ENCODE measurements around the gene ZNF831.

ZNF831 gene

DNA sequence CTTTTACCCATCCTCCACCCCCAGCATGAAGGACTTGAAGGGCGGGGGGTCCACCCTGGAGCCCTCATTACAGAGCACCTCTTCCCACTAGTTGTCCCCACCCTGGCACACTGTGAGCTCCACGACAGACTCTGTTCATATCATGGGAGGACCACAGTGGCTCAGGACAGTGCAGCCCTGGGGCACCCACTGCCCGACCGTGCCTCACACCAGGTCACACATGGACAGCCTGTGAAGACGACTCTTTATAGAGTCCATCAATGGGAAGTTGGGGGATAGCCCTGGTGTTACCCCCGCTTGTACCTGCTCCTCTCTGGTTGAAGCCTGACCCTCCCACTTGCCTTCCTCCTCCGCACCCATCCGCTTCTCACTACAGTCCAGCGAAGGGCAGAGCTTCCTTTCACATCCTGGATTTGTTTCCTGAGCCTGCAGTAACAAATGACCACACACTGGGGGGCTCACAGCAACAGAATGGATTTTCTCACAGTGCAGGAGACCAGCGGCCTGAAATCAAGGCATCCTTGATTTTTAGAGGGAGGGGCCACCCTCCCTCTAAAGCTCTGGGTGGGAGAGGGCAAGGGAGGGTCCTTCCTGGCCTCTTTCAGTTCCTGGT, 15.5 kb downstream of the ZNF831 start:
- FAIRE-seq: no peak

DNA sequence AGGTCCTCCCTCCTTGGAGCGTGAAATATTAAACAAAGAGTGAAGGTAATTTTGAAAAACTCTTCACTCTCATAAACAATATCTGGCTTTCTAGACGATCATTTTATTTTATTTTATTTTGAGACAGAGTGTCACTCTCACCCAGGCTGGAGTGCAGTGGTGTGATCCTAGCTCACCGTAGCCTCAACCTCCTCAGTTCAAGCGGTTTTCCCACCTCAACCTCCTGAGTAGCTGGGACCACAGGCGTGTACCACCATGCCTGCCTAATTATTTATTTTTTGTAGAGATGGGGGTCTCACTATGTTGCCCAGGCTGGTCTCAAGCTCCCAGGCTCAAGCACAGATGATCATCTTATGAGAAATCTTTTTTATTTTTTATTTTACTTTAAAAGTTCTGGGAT, 16.4 kb downstream of the ZNF831 start:
- DNase-seq (ENCODE audit: low spot score): no peak
- no peak for FAIRE-seq

More for the DNA sequence above, 15.5 kb downstream of the ZNF831 start:
- DNase-seq (ENCODE audit: low spot score): no peak

DNA sequence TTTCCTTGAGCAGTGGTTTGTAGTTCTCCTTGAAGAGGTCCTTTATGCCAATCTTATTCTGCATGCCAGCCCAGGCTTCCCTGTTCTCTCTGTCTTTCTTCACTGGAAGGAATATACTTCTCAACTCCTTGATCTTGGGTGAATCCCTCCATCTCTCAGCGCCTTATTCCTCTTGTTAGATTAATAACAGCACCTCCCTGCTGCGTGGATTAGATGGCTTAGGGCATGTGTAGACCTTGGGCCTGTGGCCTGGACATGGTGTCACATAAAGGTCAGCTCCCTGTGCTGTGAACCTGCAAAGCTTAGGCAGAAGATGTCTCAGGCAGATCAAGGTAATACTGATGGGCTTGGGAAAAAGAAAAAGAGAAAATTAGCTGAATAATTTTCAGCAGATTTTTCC, 18.3 kb downstream of the ZNF831 start:
- no peak for FAIRE-seq

DNA sequence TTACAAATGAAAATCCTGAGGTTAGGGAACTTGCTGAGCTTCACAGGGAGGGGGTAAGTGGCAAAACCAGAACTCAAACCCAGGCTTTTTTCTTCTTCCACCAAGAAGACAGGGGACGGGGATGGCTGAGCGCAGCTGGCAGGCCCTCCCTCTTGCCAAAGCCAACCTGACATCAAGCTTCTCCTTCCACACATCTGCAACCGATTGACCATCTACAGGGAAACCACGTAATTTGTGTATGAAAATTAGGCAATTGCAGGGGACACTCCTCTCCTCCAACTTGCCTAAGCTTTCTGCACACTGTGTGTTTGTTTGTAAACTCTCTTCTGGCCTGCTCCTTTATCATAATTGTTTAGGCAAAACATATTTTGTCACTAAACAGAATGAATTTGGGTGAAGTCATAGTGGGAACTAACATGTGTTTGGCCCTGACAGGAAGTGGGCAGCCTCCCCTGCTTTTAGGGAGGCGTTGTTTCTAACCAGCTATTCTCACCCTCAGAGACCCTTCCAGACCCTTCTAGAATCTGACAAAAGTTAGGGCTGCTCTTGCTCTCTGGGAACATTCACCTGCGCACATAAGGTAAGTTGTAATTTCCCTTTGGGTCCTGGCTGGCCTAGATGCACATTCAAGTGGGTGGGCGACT, 18.9 kb downstream of the ZNF831 start:
- FAIRE-seq (no peak), DNase-seq (ENCODE audit: low spot score) (no peak)

More for the DNA sequence above, 18.3 kb downstream of the ZNF831 start:
- DNase-seq (ENCODE audit: low spot score): no peak

DNA sequence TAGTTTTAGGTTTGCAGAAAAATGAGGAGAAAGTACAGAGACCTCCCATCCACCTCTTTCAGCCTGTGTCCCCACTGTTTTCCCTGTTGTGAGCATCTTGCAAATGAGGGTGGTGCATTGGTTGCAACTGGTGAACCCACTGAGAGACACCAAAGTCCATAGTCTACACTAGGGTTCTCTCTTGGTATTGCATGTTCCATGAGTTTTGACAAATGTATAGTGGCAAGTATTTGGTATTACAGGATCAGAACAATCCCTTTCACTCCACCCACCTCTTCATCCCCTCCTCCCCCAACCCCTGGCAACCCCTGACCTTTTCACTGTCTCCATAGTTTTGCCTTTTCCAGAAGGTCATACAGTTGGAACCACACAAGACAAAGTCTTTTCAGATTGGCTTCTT, 20.1 kb downstream of the ZNF831 start:
- no peak for DNase-seq (ENCODE audit: low spot score)
- FAIRE-seq: no peak

DNA sequence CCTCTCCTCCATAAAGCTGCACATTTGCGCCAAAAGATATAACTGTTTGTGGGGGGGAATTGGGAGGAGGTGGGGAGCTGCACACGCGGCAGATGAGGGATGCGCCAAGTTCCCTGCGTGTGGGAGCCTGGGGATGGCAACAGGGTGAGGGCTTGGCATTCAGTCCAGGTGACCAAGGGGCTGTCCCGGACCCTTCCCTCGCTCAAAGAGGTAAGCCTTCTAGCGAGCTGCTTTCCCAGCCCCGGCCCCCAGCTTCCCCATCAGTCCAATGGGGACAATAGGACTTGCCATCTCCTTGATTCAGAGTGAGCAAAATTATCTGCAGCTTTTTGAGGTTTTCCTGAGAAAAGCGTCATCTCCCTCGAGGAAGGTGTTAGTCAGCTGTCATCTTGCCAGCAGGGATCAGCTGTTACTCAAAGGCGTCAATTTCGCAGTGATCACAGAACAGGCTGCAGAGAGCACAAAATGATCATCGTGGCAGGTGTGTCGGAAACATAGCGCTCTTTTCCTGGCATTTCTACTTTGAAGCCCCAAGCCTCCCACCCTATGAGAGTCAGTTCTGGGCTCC, 21.3 kb downstream of the ZNF831 start:
- peak; percentile 23 for FAIRE-seq
- peak; percentile 43 for DNase-seq (ENCODE audit: low spot score)

DNA sequence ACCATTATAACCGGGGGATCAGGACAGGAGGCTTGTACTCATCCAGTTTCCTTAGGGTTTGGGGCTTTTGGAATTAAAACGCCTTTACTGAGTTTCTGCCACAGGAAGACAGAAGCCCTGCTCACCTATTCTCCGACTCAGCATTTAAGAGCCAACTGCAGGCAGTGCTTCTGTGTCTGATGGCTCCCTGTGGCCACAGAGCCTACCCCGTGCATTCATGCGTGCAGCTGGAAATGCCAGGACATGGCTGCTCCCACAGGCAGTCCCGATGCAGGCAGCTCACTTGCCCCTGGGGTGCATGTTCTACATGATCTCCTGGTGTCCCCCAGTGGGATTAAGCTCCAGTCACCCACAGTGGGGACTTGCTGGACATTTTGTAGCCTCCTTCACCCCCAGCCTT, 22.2 kb downstream of the ZNF831 start:
- no peak for FAIRE-seq
- no peak for DNase-seq (ENCODE audit: low spot score)

DNA sequence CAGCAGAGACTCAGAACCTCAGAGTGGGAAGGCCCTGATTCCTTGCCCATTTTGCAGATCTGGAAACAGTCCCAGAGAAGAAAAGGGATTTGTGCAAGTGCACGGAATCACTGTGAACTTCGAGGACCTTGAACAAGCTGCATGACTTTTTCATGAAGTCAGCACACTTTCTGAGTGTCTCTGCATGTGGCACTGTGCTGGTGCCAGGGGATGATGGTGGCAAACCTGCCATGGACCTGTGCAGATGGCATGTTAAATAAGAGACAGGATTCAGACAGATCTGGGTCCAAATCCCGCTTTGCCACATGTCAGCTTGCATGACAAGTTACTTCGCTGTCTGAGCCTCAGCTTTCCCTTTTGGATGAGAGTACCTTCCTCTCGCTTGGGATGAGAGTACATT, 26.8 kb downstream of the ZNF831 start:
- FAIRE-seq (peak; percentile 66), DNase-seq (ENCODE audit: low spot score) (no peak)

DNA sequence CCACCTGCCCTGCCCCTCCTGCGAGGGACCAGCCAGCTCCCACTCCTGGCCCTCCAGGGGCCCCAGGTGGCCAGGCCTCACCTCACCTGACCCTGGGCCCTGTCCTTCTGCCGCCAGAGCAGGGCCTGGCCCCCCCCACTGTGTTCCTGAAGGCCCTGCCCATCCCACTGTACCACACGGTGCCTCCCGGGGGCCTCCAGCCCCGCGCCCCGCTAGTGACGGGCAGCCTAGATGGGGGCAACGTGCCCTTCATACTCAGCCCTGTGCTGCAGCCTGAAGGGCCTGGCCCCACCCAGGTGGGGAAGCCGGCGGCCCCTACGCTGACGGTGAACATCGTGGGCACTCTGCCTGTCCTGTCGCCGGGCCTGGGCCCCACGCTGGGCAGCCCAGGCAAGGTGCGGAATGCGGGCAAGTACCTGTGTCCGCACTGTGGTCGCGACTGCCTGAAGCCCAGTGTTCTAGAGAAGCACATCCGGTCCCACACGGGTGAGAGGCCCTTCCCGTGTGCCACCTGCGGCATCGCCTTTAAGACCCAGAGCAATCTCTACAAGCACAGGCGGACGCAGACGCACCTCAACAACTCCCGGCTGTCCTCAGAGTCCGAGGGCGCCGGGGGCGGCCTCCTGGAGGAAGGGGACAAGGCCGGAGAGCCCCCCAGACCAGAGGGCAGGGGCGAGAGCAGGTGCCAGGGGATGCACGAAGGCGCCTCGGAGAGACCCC, 27.6 kb downstream of the ZNF831 start:
- DNase-seq (ENCODE audit: low spot score) (no peak), FAIRE-seq (peak; percentile 42)

DNA sequence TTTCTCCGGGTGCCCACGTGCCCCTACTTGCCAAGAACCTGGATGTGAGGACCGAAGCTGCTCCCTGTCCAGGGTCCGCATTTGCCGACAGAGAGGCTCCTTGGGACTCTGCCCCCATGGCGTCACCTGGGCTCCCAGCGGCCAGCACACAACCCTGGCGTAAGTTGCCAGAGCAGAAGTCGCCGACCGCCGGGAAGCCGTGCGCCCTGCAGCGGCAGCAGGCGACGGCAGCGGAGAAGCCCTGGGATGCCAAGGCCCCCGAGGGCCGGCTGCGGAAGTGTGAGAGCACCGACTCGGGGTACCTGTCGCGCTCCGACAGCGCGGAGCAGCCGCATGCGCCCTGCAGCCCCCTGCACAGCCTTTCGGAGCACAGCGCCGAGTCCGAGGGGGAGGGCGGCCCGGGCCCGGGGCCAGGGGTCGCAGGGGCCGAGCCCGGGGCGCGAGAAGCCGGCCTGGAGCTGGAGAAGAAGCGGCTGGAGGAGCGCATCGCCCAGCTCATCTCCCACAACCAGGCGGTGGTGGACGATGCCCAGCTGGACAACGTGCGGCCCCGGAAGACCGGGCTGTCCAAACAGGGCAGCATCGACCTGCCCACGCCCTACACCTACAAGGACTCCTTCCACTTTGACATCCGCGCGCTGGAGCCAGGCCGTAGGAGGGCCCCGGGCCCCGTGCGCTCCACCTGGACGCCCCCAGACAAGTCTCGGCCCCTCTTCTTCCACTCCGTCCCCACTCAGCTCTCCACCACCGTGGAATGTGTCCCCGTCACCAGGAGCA, 28.3 kb downstream of the ZNF831 start:
- FAIRE-seq (peak; percentile 42), DNase-seq (ENCODE audit: low spot score) (peak; percentile 30)

DNA sequence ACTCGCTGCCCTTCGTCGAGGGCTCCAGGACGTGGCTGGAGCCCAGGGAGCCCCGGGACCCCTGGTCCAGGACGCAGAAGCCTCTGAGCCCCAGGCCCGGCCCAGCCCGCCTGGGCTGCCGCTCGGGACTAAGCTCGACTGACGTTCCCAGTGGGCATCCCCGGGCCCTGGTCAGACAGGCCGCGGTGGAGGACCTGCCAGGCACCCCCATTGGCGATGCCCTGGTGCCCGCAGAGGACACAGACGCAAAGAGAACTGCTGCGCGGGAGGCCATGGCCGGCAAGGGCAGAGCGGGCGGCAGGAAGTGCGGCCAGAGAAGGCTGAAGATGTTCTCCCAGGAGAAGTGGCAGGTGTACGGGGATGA, 28.9 kb downstream of the ZNF831 start:
- peak; percentile 23 for FAIRE-seq
- no peak for DNase-seq (ENCODE audit: low spot score)

DNA sequence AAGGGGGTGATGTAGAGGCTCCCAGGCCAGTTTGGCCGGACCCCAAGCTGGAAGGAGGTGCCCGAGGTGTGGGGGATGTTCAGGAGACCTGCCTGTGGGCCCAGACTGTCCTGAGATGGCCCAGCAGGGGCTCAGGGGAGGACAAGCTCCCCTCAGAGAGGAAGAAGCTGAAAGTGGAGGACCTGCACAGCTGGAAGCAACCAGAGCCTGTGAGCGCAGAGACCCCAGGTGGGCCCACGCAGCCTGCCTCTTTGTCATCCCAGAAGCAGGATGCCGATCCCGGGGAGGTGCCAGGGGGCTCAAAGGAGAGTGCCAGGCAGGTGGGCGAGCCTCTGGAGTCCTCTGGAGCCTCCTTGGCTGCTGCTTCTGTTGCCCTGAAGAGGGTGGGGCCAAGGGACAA, 29.7 kb downstream of the ZNF831 start:
- DNase-seq (ENCODE audit: low spot score) (no peak), FAIRE-seq (no peak)

DNA sequence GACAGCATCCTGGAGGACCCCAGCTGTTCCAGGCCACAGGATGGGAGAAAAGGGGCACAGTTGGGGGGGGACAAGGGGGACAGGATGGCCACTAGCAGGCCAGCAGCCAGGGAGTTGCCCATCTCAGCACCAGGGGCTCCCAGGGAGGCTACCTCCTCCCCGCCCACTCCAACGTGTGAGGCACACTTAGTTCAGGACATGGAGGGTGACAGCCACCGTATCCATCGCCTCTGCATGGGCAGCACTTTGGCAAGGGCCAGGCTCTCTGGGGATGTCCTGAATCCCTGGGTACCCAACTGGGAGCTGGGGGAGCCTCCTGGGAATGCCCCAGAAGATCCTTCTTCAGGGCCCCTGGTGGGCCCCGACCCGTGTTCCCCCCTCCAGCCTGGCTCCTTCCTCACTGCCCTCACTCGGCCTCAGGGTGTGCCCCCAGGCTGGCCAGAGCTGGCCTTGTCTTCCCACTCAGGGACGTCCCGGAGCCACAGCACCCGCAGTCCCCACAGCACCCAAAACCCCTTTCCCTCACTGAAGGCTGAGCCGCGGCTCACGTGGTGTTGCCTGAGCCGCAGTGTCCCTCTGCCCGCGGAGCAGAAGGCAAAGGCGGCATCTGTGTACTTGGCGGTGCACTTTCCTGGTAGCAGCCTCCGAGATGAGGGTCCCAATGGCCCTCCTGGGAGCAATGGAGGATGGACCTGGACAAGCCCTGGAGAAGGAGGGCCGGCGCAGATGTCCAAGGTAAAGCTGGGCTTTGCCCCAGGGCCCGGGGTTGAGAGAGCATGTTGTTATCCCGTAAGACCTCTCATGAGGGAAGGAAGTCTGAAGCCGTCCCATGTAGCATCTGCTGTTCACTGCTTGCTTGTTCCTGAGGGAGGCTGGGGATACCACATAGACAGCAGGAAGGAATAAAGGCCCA, 30.7 kb downstream of the ZNF831 start:
- DNase-seq (ENCODE audit: low spot score) (no peak), FAIRE-seq (no peak)

DNA sequence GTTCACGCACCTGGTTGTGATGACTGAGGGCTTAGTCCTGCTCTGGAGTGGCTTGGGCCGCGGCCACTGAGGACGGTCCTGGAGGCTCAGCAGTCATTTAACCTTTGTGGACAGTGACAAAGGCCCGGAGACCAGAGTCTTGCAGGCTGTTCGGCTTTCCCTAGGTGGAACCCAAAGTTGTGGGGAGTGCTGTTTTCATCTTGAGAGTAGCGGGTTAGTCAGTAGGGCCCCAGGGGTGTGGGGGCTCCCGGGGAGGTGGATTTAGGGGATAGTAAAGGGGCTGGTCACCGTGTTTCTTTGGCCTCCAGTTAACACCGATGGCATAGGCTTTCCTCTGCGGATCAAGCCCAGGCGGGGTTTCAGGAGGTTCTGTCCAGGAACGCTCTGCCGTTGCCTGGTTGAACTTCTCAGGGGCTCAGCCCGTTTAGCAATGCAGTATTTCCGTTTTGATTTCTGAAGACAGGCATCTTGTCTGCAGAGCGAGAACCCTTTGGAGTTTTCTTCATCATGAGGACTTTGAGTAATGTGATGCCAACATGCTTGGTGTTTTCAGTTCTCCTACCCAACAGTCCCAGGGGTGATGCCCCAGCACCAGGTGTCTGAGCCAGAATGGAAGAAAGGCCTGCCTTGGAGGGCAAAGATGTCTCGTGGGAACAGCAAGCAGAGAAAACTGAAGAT, 31.8 kb downstream of the ZNF831 start:
- no peak for FAIRE-seq
- no peak for DNase-seq (ENCODE audit: low spot score)

DNA sequence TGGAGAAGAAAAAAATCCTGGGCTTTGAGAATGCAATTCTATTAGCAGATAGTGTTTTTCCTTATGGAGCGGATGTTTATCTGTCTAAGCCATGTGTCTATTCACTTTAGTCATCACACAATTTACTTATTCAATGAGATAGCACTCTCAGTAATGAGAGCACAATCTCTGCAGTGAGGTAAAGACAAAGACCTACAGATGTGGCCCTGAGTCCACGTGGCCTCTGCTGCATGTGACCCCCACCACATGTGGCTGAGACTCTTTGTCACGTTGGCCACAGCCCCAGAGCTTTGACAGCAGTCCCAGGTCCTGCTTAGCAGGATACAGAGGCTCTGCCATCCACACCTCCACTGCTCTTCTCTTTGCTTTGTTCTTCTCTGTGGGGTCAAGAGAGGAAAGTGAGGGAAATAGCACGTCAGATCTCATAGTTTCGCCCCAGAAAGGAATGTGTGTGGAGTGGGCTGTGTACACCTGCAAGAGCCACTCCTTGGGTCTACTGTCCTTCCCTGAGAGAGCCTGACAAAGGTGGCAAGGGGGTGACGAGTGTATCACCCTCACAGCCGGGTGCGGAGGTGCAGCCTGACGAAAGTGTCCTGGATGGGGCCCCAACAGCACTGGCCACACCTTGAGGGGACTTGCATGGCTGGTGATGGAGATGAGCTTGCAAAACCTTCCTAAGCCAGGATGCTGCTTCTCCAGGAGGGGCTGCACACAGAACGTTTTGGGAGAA, 40.7 kb downstream of the ZNF831 start:
- DNase-seq (ENCODE audit: low spot score): no peak
- no peak for FAIRE-seq

DNA sequence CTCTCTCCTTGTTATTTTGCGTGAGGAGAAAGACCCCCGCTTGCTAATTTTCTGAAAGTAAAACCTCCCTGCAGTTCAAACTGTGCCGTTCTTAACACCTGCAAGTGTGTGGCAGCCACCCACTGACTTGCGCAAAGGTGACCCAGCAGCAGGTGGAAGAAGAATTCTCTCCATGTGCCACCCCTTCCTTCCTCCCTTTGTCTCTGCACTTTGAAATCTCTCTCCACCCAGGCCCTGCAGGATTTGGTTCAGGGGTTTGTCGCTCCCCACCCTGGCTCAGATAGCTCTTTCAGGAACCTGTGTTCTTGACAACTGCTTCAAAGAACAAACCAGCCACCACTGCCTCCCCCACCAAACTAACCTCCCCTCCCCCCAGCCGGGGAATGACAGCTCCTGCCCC, 41.4 kb downstream of the ZNF831 start:
- no peak for FAIRE-seq
- DNase-seq (ENCODE audit: low spot score): no peak

DNA sequence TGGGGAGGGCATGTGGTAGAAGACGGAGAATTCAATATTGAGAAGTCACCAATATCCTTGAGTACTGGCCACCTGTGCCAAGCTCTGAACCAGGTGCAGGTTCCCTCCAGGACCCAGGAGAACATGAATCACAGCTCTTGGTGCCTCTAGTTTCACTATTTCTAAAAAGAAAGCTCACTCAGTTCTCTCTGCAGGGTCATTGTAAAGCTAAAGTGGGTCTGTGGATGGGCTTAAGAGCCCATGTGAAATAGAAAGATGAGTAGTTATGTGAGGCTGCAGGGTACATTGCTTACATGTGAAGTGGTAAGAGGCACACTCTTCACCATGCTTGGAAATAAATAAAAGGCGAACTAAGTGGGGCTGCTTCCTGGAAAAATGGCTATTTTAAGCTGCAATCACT, 43.6 kb downstream of the ZNF831 start:
- FAIRE-seq: no peak
- DNase-seq (ENCODE audit: low spot score): no peak

DNA sequence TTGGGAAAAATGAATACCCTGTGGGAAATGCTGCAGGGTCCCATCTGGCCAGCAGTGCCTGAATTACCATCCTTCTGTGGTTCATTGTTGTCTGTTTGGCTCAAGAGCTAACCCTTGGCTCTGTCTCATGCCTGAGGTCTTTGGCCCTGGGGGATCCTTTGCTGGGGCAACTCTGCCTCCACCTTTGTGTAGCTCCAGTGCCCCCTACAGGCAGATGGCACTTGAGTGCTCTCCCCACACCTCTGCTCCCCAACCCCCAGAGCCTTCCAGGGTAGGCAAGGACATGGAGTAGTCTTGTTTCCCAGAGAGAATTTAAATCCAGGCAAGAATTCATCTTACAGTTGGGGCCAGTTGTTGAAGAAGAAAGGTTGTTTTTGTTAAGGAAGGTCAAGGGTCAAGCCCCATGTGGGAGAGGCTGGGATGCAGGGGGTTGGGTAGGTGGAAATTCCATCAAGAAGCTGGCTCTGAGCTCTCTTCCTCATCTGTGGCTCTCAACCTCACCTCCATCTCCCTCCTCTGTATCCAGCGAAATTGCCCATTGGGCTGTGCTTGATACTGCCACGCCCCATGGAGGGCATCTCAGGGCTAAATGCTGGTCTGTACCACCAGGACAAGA, 44.2 kb downstream of the ZNF831 start:
- no peak for FAIRE-seq

DNA sequence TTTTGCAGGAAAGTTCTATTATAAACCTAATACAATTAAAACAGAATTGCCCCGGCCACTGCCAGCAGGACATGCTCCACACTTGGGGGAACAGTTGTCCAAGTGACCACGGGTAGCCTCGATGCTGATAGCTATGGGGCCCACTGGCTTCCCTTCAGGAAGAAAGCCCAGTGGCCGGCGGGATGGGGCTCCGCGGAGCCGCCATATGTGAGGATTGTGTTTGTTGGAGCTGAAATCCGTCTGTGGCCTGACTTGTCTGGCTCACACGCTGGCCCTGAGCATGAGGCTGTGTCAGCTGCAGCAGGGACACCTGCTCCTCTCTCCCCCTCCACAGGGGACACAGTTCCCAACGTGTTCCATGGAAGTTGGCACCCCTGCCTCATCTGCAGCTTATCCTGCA, 46.6 kb downstream of the ZNF831 start:
- DNase-seq (ENCODE audit: low spot score) (no peak), FAIRE-seq (no peak)

More for the DNA sequence above, 44.2 kb downstream of the ZNF831 start:
- no peak for DNase-seq (ENCODE audit: low spot score)
